Measurements from ENCODE around the gene DENND5B.
"Not testable (repeated sequence)": the region's sequence is repeated elsewhere in the genome, so short reads cannot be mapped to it uniquely, and the experiment has no call there.

DENND5B gene

GRCh38 chr12:31377210-31377609 lies 213.7 kb downstream of the DENND5B start:
- DNase-seq (ENCODE audit: low read depth in 2 of 2) = not testable (repeated sequence)

GRCh38 chr12:31375422-31375821 lies 215.5 kb downstream of the DENND5B start:
- not testable (repeated sequence) for DNase-seq (ENCODE audit: low read depth in 2 of 2)

- DNase-seq (ENCODE audit: low read depth in 2 of 2) = no peak
Observed at GRCh38 chr12:31371256-31371620, 219.7 kb downstream of the DENND5B start.

- DNase-seq (ENCODE audit: low read depth in 2 of 2) = no peak
Observed at GRCh38 chr12:31370531-31371255, 220.2 kb downstream of the DENND5B start.

- DNase-seq (ENCODE audit: low read depth in 2 of 2) = no peak
Observed at GRCh38 chr12:31369712-31370521, 221.0 kb downstream of the DENND5B start.

GRCh38 chr12:31368666-31369361 lies 222.1 kb downstream of the DENND5B start:
- no peak for DNase-seq (ENCODE audit: low read depth in 2 of 2)

- no peak for DNase-seq (ENCODE audit: low read depth in 2 of 2)
Observed at GRCh38 chr12:31366104-31366621, 224.8 kb downstream of the DENND5B start.

- DNase-seq (ENCODE audit: low read depth in 2 of 2) = no peak
Observed at GRCh38 chr12:31363831-31364230, 227.1 kb downstream of the DENND5B start.

- no peak for DNase-seq (ENCODE audit: low read depth in 2 of 2)
Observed at GRCh38 chr12:31363416-31363809, 227.5 kb downstream of the DENND5B start.

- no peak for DNase-seq (ENCODE audit: low read depth in 2 of 2)
Observed at GRCh38 chr12:31362759-31363415, 228.0 kb downstream of the DENND5B start.

- DNase-seq (ENCODE audit: low read depth in 2 of 2) = no peak
Observed at GRCh38 chr12:31362115-31362758, 228.7 kb downstream of the DENND5B start.

GRCh38 chr12:31361730-31362114 lies 229.2 kb downstream of the DENND5B start:
- DNase-seq (ENCODE audit: low read depth in 2 of 2) = no peak

- no peak for DNase-seq (ENCODE audit: low read depth in 2 of 2)
Observed at GRCh38 chr12:31355747-31356107, 235.2 kb downstream of the DENND5B start.

GRCh38 chr12:31353750-31354708 lies 236.9 kb downstream of the DENND5B start:
- DNase-seq (ENCODE audit: low read depth in 2 of 2) = no peak

- DNase-seq (ENCODE audit: low read depth in 2 of 2) = no peak
Observed at GRCh38 chr12:31346267-31346666, 244.7 kb downstream of the DENND5B start.

- no peak for DNase-seq (ENCODE audit: low read depth in 2 of 2)
Observed at GRCh38 chr12:31343139-31343538, 247.8 kb downstream of the DENND5B start.

- no peak for DNase-seq (ENCODE audit: low read depth in 2 of 2)
Observed at GRCh38 chr12:31342286-31342685, 248.7 kb downstream of the DENND5B start.

GRCh38 chr12:31339831-31340622 lies 250.9 kb downstream of the DENND5B start:
- no peak for DNase-seq (ENCODE audit: low read depth in 2 of 2)

- DNase-seq (ENCODE audit: low read depth in 2 of 2) = no peak
Observed at GRCh38 chr12:31337952-31338351, 253.0 kb downstream of the DENND5B start.

Data from stimulated activated CD8-positive, alpha-beta memory T cell treated with anti-CD3 and anti-CD28 coated beads, Interleukin-15, amount 100 ng/mL, for 48 hours (primary cell).